NT2/D1 (cell line): ENCODE results near the gene FNDC3B.

Experiments used
- DNase-seq: peaks from one replicate; pipeline ENCODE4 v3.0.0-alpha.2; 2011; ENCODE audit warnings: low read depth, low spot score
- H3K27me3 ChIP-seq: 2 replicates; pipeline ENCODE4 v1.6.0; 2011; ENCODE audit warnings: mild to moderate bottlenecking; ENCODE audit not compliant: insufficient read length, insufficient read depth
- H3K36me3 ChIP-seq: 2 replicates; pipeline ENCODE4 v1.6.1; 2011; ENCODE audit warnings: mild to moderate bottlenecking, low read length, mixed read lengths; ENCODE audit not compliant: insufficient read depth, insufficient read length
- H3K4me1 ChIP-seq: 2 replicates; pipeline ENCODE4 v1.5.1; 2011; ENCODE audit not compliant: insufficient read depth, insufficient read length
- H3K4me3 ChIP-seq: 2 replicates; pipeline ENCODE4 v1.5.1; 2011; ENCODE audit warnings: low read depth; ENCODE audit not compliant: insufficient read length
- H3K9ac ChIP-seq: 2 replicates; pipeline ENCODE4 v1.6.0; 2011; ENCODE audit warnings: low read depth; ENCODE audit not compliant: insufficient read length
- H3K9me3 ChIP-seq: 2 replicates; pipeline ENCODE4 v1.5.1; 2011; ENCODE audit warnings: mild to moderate bottlenecking, low read length; ENCODE audit not compliant: insufficient read depth
- SUZ12 ChIP-seq: IDR thresholded peaks from 2 replicates; pipeline ENCODE4 v1.6.1; 2011; ENCODE audit not compliant: insufficient read length, insufficient read depth; ENCODE audit errors: extremely low read depth
- YY1 ChIP-seq: IDR thresholded peaks from 2 replicates; pipeline ENCODE4 v1.6.1; 2011; ENCODE audit not compliant: insufficient read length, insufficient read depth
- ZNF274 ChIP-seq: IDR thresholded peaks from 2 replicates; pipeline ENCODE4 v1.6.1; 2011; ENCODE audit warnings: mild to moderate bottlenecking, low read depth, low read length

The FNDC3B gene

GRCh38 chr3:172033396-172033795 lies 6.0 kb upstream of the FNDC3B start:
- no peaks in the 10 kb centered on the region for H3K27me3 ChIP-seq
- DNase-seq, result no peak
- H3K9ac ChIP-seq, result no peak overlapping the region
- no peaks in the 10 kb centered on the region for H3K36me3 ChIP-seq
- H3K4me1 ChIP-seq, result no peaks in the 10 kb centered on the region
- TF ChIP-seq SUZ12, result no peak
- no peak for TF ChIP-seq ZNF274
- no peak for TF ChIP-seq YY1
- H3K9me3 ChIP-seq, result peaks cover 10% of the 10 kb centered on the region; the same call in 1 of the 2 replicates
- H3K4me3 ChIP-seq, result no peak overlapping the region

GRCh38 chr3:172034786-172035685 lies 4.3 kb upstream of the FNDC3B start:
- TF ChIP-seq ZNF274 (no peak), YY1 (no peak), SUZ12 (no peak)
- no peaks in the 10 kb centered on the region for H3K27me3 ChIP-seq
- no peaks in the 10 kb centered on the region for H3K4me1 ChIP-seq
- peaks cover 10% of the 10 kb centered on the region; the same call in 1 of the 2 replicates for H3K9me3 ChIP-seq
- no peak for DNase-seq
- no peaks in the 10 kb centered on the region for H3K36me3 ChIP-seq
- H3K4me3 ChIP-seq, result no peak overlapping the region
- no peak overlapping the region for H3K9ac ChIP-seq

GRCh38 chr3:172036541-172037215 lies 2.7 kb upstream of the FNDC3B start:
- Histone ChIP-seq H3K4me3 (no peak overlapping the region), H3K4me1 (no peaks in the 10 kb centered on the region), H3K9me3 (peaks cover 10% of the 10 kb centered on the region; the same call in 1 of the 2 replicates), H3K9ac (no peak overlapping the region), H3K27me3 (no peaks in the 10 kb centered on the region), H3K36me3 (no peaks in the 10 kb centered on the region)
- TF ChIP-seq YY1 (no peak), ZNF274 (no peak)
- no peak for DNase-seq

GRCh38 chr3:172038798-172039435 lies 461 bp upstream of the FNDC3B start:
- Histone ChIP-seq H3K36me3 (peaks cover 14% of the 10 kb centered on the region), H3K9me3 (peaks cover 10% of the 10 kb centered on the region; the same call in 1 of the 2 replicates), H3K9ac (peak overlapping the region; percentile 97), H3K27me3 (no peaks in the 10 kb centered on the region), H3K4me1 (no peaks in the 10 kb centered on the region), H3K4me3 (peak overlapping the region; percentile 90)
- TF ChIP-seq YY1 (no peak), ZNF274 (no peak), SUZ12 (no peak)
- DNase-seq, result no peak

GRCh38 chr3:172040078-172040980 lies 951 bp downstream of the FNDC3B start:
- no peak for TF ChIP-seq YY1
- no peak for TF ChIP-seq SUZ12
- TF ChIP-seq ZNF274, result no peak
- Histone ChIP-seq H3K4me3 (peak overlapping the region; percentile 90), H3K27me3 (no peaks in the 10 kb centered on the region), H3K4me1 (no peaks in the 10 kb centered on the region), H3K9ac (peak overlapping the region; percentile 97), H3K9me3 (0 out of 2 replicates have a peak, but pooled peaks cover under 1% of the 10 kb centered on the region), H3K36me3 (peaks cover 26% of the 10 kb centered on the region)
- DNase-seq, result peak; percentile 68
